Lung (tissue), 13 donors: ENCODE results near the gene UGGT1. TPM values are rescaled to one million over a fixed set of nuclear protein-coding genes. Genes with fewer than 3 reads are reported as not detected.

Experiments used
- ATAC-seq: fragments of 200-7000 bp; cut with Tn5 transposase; one replicate; pipeline ENCODE4 v1.9.1; 2020; ENCODE audit warnings: moderate number of reproducible peaks; ENCODE audit not compliant: insufficient read depth, low FRiP score
- DNase-seq, 3 donors: peaks; one replicate each; pipeline ENCODE4 v3.0.0-alpha.2; 2013 to 2017
- H3K27ac ChIP-seq, 2 donors: one replicate each; pipeline ENCODE4 v1.5.1; 2013; ENCODE audit warnings: mild to moderate bottlenecking in 2 of 2, moderate library complexity in 2 of 2, control low read depth in 1 of 2, inconsistent platforms in 1 of 2, low read depth in 1 of 2, low read length in 1 of 2
- H3K27me3 ChIP-seq, 3 donors: one replicate each; pipeline ENCODE4 v1.5.1; 2013; ENCODE audit warnings: low read length in 2 of 3; ENCODE audit not compliant: control insufficient read depth in 3 of 3, insufficient read depth in 3 of 3
- H3K36me3 ChIP-seq, 4 donors: one replicate each; pipeline ENCODE4 v1.5.1; 2013; ENCODE audit warnings: low read length in 4 of 4, mild to moderate bottlenecking in 1 of 4, moderate library complexity in 1 of 4; ENCODE audit not compliant: control insufficient read depth in 4 of 4, insufficient read depth in 4 of 4
- H3K4me1 ChIP-seq, 5 donors: one replicate each; pipeline ENCODE4 v1.5.1; 2013; ENCODE audit warnings: low read length in 5 of 5, mild to moderate bottlenecking in 2 of 5, moderate library complexity in 1 of 5; ENCODE audit not compliant: control insufficient read depth in 5 of 5, insufficient read depth in 5 of 5
- H3K4me3 ChIP-seq: one replicate; pipeline ENCODE4 v1.5.1; 2013; ENCODE audit warnings: mild to moderate bottlenecking, control low read depth, moderate library complexity
- H3K9ac ChIP-seq, 2 donors: one replicate each; pipeline ENCODE4 v1.5.1; 2013; ENCODE audit warnings: low read length in 2 of 2, control low read depth in 1 of 2; ENCODE audit not compliant: insufficient read depth in 1 of 2
- H3K9me3 ChIP-seq, 4 donors: one replicate each; pipeline ENCODE4 v1.5.1; 2013; ENCODE audit warnings: low read length in 3 of 4, mild to moderate bottlenecking in 1 of 4, moderate library complexity in 1 of 4; ENCODE audit not compliant: control insufficient read depth in 4 of 4, insufficient read depth in 3 of 4
- CTCF ChIP-seq: IDR thresholded peaks from 2 replicates; pipeline ENCODE4 v1.5.1; 2012; ENCODE audit warnings: mild to moderate bottlenecking; ENCODE audit errors: control extremely low read depth, extremely low read depth
- WGBS, 2 donors: extraction: QIAGEN DNeasy Blood & Tissue Kit; methylation state at CpG; one replicate each; pipeline ENCODE4 v1.1.7; 2013; 5-methylcytosine and 5-hydroxymethylcytosine counted together
- polyA plus RNA-seq, 2 donors: library from polyadenylated mRNA; stranded (reverse); fragments of 200-250 nt; gene quantifications; one replicate each; pipeline ENCODE4 v1.2.1, GENCODE V29; 2013
- small RNA-seq: library from RNA; depleted of rRNA; stranded (forward); fragments of <200 nt; gene quantifications from one replicate; pipeline ENCODE3, GENCODE V24; 2014; ENCODE audit warnings: low replicate concordance
- total RNA-seq, 2 donors: library from RNA; depleted of rRNA in 1 of 2; stranded (reverse); fragments of >200 nt in 1 of 2; gene quantifications; one replicate each; pipeline ENCODE4 v1.2.1, GENCODE V29; 2014 to 2021
- donor health status: control.
- donor health status: control.
- donor health status: Bipolar disorder and iron deficiency.
- donor health status: healthy.
- donor health status: DM: yes; HTN: yes; CAD: no.

UGGT1 gene
- total and polyA plus RNA-seq, 4 donors, result 9.4 to 57.7 (median 32.8) TPM

GRCh38 chr2:128237081-128237534 is 146.1 kb downstream of the UGGT1 start:
- peaks cover 0 to 5% (median 0%) of the 10 kb centered on the region in 5 donors for H3K4me1 ChIP-seq
- ATAC-seq (no peak), DNase-seq (no peak)
- no peak overlapping the region for H3K9ac ChIP-seq
- peaks cover 0 to 2% (median 0%) of the 10 kb centered on the region in 4 donors for H3K9me3 ChIP-seq
- WGBS, 2 donors, result 65 to 77% methylated on average over 2 of the region's 2 CpGs
- H3K36me3 ChIP-seq, result no peaks in the 10 kb centered on the region
- no peak overlapping the region for H3K4me3 ChIP-seq
- H3K27ac ChIP-seq, result no peak overlapping the region
- TF ChIP-seq CTCF, result no peak
- peaks cover 0 to 2% (median 0%) of the 10 kb centered on the region in 3 donors for H3K27me3 ChIP-seq

GRCh38 chr2:128237911-128238697 is 147.1 kb downstream of the UGGT1 start:
- DNase-seq (no peak), ATAC-seq (no peak)
- H3K9me3 ChIP-seq, result peaks cover 0 to 2% (median 0%) of the 10 kb centered on the region in 4 donors
- TF ChIP-seq CTCF, result no peak
- WGBS, 2 donors, result 93 to 95% methylated on average over 8 of the region's 8 CpGs
- H3K27me3 ChIP-seq, result peaks cover 0 to 2% (median 0%) of the 10 kb centered on the region in 3 donors
- no peak overlapping the region for H3K4me3 ChIP-seq
- H3K36me3 ChIP-seq, result no peaks in the 10 kb centered on the region
- H3K9ac ChIP-seq, result no peak overlapping the region
- no peak overlapping the region for H3K27ac ChIP-seq
- peaks cover 0 to 2% (median 0%) of the 10 kb centered on the region in 5 donors for H3K4me1 ChIP-seq

GRCh38 chr2:128241896-128242295 is 150.9 kb downstream of the UGGT1 start:
- DNase-seq, result no peak
- ATAC-seq, result no peak
- Histone ChIP-seq H3K9ac (no peak overlapping the region), H3K27ac (no peak overlapping the region), H3K9me3 (no peaks in the 10 kb centered on the region), H3K27me3 (peaks cover 0 to 2% (median 0%) of the 10 kb centered on the region in 3 donors), H3K4me1 (no peaks in the 10 kb centered on the region), H3K36me3 (no peaks in the 10 kb centered on the region), H3K4me3 (no peak overlapping the region)
- TF ChIP-seq CTCF, result no peak
- WGBS, 2 donors, result 85 to 87% methylated on average over 3 of the region's 3 CpGs

Small RNA genes lying within 50 kb of the gene (small RNA-seq; reads per million reads assigned to genes)
- gene AC108059.2 (not detected), gene AC108059.3 (not detected), gene DYNLT3P2 (not detected), gene RF00019 (not detected)

Other genes with a start within 250 kb of the UGGT1 start
- gene POLR2D, start 233.0 kb upstream of the UGGT1 start, total RNA-seq, result 10 to 100 TPM; 21.6 to 22.6 TPM
- 10 to 100 TPM; 12.2 to 12.3 TPM for gene POLR2D, start 233.0 kb upstream of the UGGT1 start, polyA plus RNA-seq
- gene AMMECR1L, start 205.2 kb upstream of the UGGT1 start, total RNA-seq, result 10 to 100 TPM; 13.5 to 15.2 TPM
- 1 to 10 TPM; 7.0 to 9.9 TPM for gene AMMECR1L, start 205.2 kb upstream of the UGGT1 start, polyA plus RNA-seq
- gene SAP130, start 63.1 kb upstream of the UGGT1 start, total RNA-seq, result 10 to 100 TPM in 1 of 2 donors, 1 to 10 TPM in 1; 6.9 to 22.5 TPM
- gene SAP130, start 63.1 kb upstream of the UGGT1 start, polyA plus RNA-seq, result 1 to 10 TPM; 5.2 to 7.1 TPM
- 10 to 100 TPM; 27.1 to 37.7 TPM for gene HS6ST1, start 227.7 kb downstream of the UGGT1 start, total RNA-seq
- 10 to 100 TPM; 15.1 to 31.0 TPM for gene HS6ST1, start 227.7 kb downstream of the UGGT1 start, polyA plus RNA-seq